SK-N-MC (cell line): ENCODE results near the gene AVPI1.

ENCODE experiments used
- EZH2 ChIP-seq: fragments of 200-600 bp; sonication (generic); IDR thresholded peaks from one replicate; pipeline ENCODE4 v1.6.1; 2017; ENCODE audit warnings: antibody characterized with exemption
- FOXP2 ChIP-seq: optimal IDR thresholded peaks from 2 replicates; pipeline ENCODE3; 2011; ENCODE audit warnings: mild to moderate bottlenecking, moderate library complexity; ENCODE audit not compliant: insufficient read depth; ENCODE audit errors: extremely low read length, control extremely low read depth
- POLR2AphosphoS5 ChIP-seq: IDR thresholded peaks from 2 replicates; pipeline ENCODE4 v1.6.1; 2012; ENCODE audit warnings: mild to moderate bottlenecking, low read depth, low read length, borderline replicate concordance

- TF ChIP-seq EZH2: no peak
- TF ChIP-seq POLR2AphosphoS5: no peak
- TF ChIP-seq FOXP2: no peak
These were observed 5.0 kb downstream of the AVPI1 start for GRCh38 chr10:97682042-97682441.
